ENCODE measurements around the gene ATXN10. TPM values are rescaled to one million over a fixed set of nuclear protein-coding genes. Genes with fewer than 3 reads are reported as not detected.

The ATXN10 gene
- total RNA-seq, 4 donors from 2014 or later: 78.5 to 152 (median 113) TPM

GRCh38 chr22:45882881-45883810, 211.5 kb downstream of the ATXN10 start:
- peaks cover 94% of the 10 kb centered on the region for H3K27me3 ChIP-seq
- no peaks in the 10 kb centered on the region for H3K9me3 ChIP-seq
- TF ChIP-seq EP300 (IDR thresholded peaks at IDR 0.05) (no peak), POLR2A (IDR thresholded peaks at IDR 0.05) (no peak), CTCF (IDR thresholded peaks at IDR 0.05) (no peak), POLR2AphosphoS5 (IDR thresholded peaks at IDR 0.05) (no peak)
- H3K4me1 ChIP-seq: peaks cover 0 to 18% (median 2%) of the 10 kb centered on the region in 3 donors
- no peak overlapping the region for H3K4me3 ChIP-seq
- ATAC-seq: no peak
- 86 to 100% methylated on average over 4 to 10 of the region's 32 CpGs for WGBS, 2 donors (ENCODE audit: low coverage in 1 of 2)
- H3K27ac ChIP-seq: no peak overlapping the region
- H3K36me3 ChIP-seq: no peaks in the 10 kb centered on the region

- Histone ChIP-seq H3K9me3 (no peaks in the 10 kb centered on the region), H3K27me3 (peaks cover 94% of the 10 kb centered on the region), H3K4me1 (peaks cover 0 to 18% (median 2%) of the 10 kb centered on the region in 3 donors), H3K36me3 (no peaks in the 10 kb centered on the region), H3K4me3 (no peak overlapping the region), H3K27ac (no peak overlapping the region)
- no peak for ATAC-seq
- 100% methylated on average over 4 of the region's 8 CpGs; no CpG with 5 or more reads in 1 of the 2 donors for WGBS, 2 donors (ENCODE audit: low coverage in 1 of 2)
- no peak for TF ChIP-seq POLR2A (IDR thresholded peaks at IDR 0.05)
- no peak for TF ChIP-seq EP300 (IDR thresholded peaks at IDR 0.05)
- TF ChIP-seq POLR2AphosphoS5 (IDR thresholded peaks at IDR 0.05): no peak
Measured at GRCh38 chr22:45883811-45884170, 212.2 kb downstream of the ATXN10 start.

- ATAC-seq: no peak
- Histone ChIP-seq H3K4me3 (no peak overlapping the region), H3K27ac (no peak overlapping the region), H3K36me3 (no peaks in the 10 kb centered on the region), H3K9me3 (no peaks in the 10 kb centered on the region), H3K4me1 (peaks cover 0 to 18% (median 2%) of the 10 kb centered on the region in 3 donors), H3K27me3 (peaks cover 96% of the 10 kb centered on the region)
- no peak for TF ChIP-seq POLR2A (IDR thresholded peaks at IDR 0.05)
- no peak for TF ChIP-seq EP300 (IDR thresholded peaks at IDR 0.05)
- TF ChIP-seq CTCF (IDR thresholded peaks at IDR 0.05): no peak
- no peak for TF ChIP-seq POLR2AphosphoS5 (IDR thresholded peaks at IDR 0.05)
- 50 to 90% methylated on average over 2 of the region's 27 CpGs for WGBS, 2 donors (ENCODE audit: low coverage in 1 of 2)
Measured at GRCh38 chr22:45884201-45885062, 212.8 kb downstream of the ATXN10 start.

GRCh38 chr22:45885171-45885840, 213.7 kb downstream of the ATXN10 start:
- H3K27ac ChIP-seq: no peak overlapping the region
- H3K4me3 ChIP-seq: no peak overlapping the region
- TF ChIP-seq POLR2AphosphoS5 (IDR thresholded peaks at IDR 0.05): no peak
- TF ChIP-seq CTCF (IDR thresholded peaks at IDR 0.05): no peak
- TF ChIP-seq POLR2A (IDR thresholded peaks at IDR 0.05): no peak
- no CpG with 5 or more reads among the region's 16 CpGs for WGBS, 2 donors (ENCODE audit: low coverage in 1 of 2)
- peaks cover 0 to 11% (median 2%) of the 10 kb centered on the region in 3 donors for H3K4me1 ChIP-seq
- H3K27me3 ChIP-seq: peaks cover 96% of the 10 kb centered on the region
- H3K36me3 ChIP-seq: no peaks in the 10 kb centered on the region
- ATAC-seq: no peak
- no peaks in the 10 kb centered on the region for H3K9me3 ChIP-seq

GRCh38 chr22:45885941-45886395, 214.3 kb downstream of the ATXN10 start:
- Histone ChIP-seq H3K4me3 (no peak overlapping the region), H3K27me3 (peaks cover 93% of the 10 kb centered on the region), H3K9me3 (no peaks in the 10 kb centered on the region), H3K4me1 (peaks cover 0 to 5% (median 0%) of the 10 kb centered on the region in 3 donors), H3K27ac (no peak overlapping the region), H3K36me3 (no peaks in the 10 kb centered on the region)
- TF ChIP-seq CTCF (IDR thresholded peaks at IDR 0.05) (no peak), EP300 (IDR thresholded peaks at IDR 0.05) (no peak), POLR2A (IDR thresholded peaks at IDR 0.05) (no peak), POLR2AphosphoS5 (IDR thresholded peaks at IDR 0.05) (no peak)
- no peak for ATAC-seq
- WGBS, 2 donors (ENCODE audit: low coverage in 1 of 2): no CpG with 5 or more reads among the region's 21 CpGs

Measured in gastroesophageal sphincter (tissue), 4 donors.